Neural cell (in vitro differentiated cells): ENCODE data around the gene VAV3.

Experiments used
- EP300 ChIP-seq: fragments of 450-650 bp; conservative IDR thresholded peaks from 2 replicates; pipeline ENCODE4 v1.6.1; 2014; ENCODE audit warnings: antibody characterized with exemption, mild to moderate bottlenecking, moderate library complexity; ENCODE audit not compliant: poor library complexity, severe bottlenecking
- TF ChIP-seq, protein P1 (sequence below): fragments of 450-650 bp; IDR thresholded peaks from 2 replicates; pipeline ENCODE4 v1.5.1; 2014; ENCODE audit warnings: antibody characterized with exemption, mild to moderate bottlenecking, moderate library complexity; ENCODE audit not compliant: poor library complexity, severe bottlenecking

DNA sequence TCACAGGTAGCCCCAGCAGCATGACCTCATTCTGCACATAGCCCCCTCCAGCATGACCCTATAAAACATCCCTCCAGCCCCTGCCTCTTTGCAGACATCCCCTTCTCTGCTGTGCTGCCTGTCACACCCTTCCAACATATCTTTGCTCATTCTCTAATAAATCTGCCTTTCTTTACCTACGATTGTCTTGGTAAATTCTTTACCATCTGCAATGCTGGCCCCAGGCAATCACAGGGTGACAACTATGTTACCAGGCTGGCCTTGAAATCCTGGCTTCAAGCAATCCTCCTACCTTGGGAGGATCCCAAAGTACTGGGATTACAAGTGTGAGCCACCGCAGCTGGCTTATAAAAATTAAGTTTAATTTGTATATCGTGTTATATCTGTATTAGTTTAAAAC is 134.5 kb downstream of the VAV3 start:
- TF ChIP-seq EP300: no peak
- TF ChIP-seq, protein P1, sequence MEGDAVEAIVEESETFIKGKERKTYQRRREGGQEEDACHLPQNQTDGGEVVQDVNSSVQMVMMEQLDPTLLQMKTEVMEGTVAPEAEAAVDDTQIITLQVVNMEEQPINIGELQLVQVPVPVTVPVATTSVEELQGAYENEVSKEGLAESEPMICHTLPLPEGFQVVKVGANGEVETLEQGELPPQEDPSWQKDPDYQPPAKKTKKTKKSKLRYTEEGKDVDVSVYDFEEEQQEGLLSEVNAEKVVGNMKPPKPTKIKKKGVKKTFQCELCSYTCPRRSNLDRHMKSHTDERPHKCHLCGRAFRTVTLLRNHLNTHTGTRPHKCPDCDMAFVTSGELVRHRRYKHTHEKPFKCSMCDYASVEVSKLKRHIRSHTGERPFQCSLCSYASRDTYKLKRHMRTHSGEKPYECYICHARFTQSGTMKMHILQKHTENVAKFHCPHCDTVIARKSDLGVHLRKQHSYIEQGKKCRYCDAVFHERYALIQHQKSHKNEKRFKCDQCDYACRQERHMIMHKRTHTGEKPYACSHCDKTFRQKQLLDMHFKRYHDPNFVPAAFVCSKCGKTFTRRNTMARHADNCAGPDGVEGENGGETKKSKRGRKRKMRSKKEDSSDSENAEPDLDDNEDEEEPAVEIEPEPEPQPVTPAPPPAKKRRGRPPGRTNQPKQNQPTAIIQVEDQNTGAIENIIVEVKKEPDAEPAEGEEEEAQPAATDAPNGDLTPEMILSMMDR: no peak
